HG02884 (cell line): ENCODE results near the gene PDCD11.
"Not testable (repeated sequence)": the region's sequence is repeated elsewhere in the genome, so short reads cannot be mapped to it uniquely, and the experiment has no call there.

Source experiments
- ATAC-seq: cut with Tn5 transposase; IDR thresholded peaks from one replicate; pipeline ENCODE4 v1.9.1; 2021; ENCODE audit warnings: mild to moderate bottlenecking, moderate library complexity; ENCODE audit not compliant: unreplicated experiment

Gene PDCD11

DNA sequence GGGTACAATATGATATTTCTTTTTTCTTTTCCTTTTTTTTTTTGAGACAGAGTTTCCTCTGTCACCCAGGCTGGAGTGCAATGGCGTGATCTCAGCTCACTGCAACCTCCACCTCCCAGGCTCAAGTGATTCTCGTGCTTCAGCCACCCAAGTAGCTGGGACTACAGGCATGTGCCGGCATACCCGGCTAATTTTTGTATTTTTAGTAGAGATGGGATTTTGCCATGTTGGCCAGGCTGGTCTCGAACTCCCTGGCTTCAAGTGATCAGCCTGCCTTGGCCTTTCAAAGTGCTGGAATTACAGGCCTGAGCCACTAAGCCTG, 20.7 kb downstream of the PDCD11 start:
- ATAC-seq = not testable (repeated sequence)

- ATAC-seq = no peak
These were observed 21.2 kb downstream of the PDCD11 start for GRCh38 chr10:103417601-103418000.

GRCh38 chr10:103419101-103419500, 22.7 kb downstream of the PDCD11 start:
- ATAC-seq = no peak

DNA sequence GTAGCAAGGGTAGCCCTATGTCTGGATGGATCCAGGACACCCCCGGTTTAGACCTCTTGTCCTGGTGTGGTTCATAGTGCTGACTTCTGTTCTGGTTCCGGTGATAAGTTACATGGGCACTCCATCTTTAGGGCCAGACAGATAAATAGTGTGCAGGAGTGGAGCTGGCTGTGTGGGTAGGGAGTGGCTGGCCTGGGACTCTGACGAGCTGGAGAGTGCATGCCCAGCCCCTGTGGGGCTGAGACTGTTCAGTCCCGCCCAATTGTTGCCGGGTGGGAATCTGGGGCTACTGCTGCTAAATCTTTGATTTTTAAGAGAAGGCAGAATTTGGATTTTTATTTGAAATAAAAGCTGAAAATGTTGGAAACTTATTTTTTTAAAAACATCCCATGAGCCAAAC, 27.3 kb downstream of the PDCD11 start:
- no peak for ATAC-seq

GRCh38 chr10:103427866-103428265, 31.4 kb downstream of the PDCD11 start:
- no peak for ATAC-seq

- no peak for ATAC-seq
These were observed 32.7 kb downstream of the PDCD11 start for GRCh38 chr10:103428989-103429643.

DNA sequence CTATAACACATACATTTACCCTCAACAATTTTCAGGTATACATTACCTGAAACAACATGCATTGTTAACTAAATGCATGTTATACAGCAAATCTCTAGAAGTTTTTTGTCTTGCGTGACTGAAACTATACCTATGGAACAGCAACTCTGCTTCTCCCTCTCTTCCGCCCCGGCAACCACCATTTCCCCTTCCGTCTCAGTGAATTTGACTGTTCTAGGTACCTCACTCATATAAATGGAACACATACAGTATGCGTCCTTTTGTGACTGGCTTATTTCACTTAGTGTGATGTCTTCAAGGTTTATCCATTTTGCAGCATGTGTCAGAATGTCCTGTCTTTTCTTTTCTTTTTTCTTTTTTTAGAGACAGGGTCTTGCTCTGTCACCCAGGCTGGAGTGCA, 33.2 kb downstream of the PDCD11 start:
- no peak for ATAC-seq

DNA sequence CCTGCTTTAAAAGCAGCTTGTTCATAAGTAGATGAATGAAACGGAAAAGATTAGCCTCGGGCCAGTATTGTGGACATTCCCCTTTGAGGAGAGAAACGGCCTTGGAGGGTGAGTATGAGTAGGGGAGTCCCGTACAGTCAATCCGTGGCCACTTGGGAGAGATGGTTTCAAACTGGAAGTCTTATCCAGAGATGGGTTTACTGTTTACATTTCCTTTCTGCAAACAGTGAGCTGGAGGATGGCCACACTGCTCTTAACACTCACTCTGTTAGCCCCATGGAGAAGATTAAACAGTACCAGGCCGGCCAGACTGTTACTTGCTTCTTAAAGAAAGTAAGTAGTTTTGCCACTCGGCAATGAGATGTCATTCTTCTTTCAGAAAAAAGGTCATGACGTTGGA, 35.5 kb downstream of the PDCD11 start:
- ATAC-seq = no peak

GRCh38 chr10:103433858-103434257, 37.4 kb downstream of the PDCD11 start:
- ATAC-seq = no peak

DNA sequence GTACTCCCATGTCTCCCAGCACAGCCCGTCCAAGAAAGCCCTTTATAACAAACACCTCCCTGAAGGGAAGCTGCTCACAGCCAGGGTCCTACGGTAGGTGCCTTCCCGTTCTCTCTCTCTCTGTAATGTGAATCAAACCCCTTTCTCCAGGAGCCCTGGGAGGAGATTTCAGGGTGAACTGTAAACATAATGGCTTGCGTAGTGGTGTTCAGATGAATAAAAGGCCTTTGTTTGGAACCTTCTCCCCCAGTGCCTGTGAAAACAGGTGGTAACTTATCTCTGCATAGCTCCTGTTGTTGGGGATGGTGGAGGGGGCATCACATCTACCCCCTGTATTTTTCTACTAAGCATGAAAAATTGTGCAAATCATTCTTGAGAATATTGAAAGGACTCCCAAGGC, 43.4 kb downstream of the PDCD11 start:
- no peak for ATAC-seq

- no peak for ATAC-seq
These were observed 44.0 kb downstream of the PDCD11 start for GRCh38 chr10:103440416-103440815.

- ATAC-seq = no peak
These were observed 44.8 kb downstream of the PDCD11 start for GRCh38 chr10:103441206-103441605.

DNA sequence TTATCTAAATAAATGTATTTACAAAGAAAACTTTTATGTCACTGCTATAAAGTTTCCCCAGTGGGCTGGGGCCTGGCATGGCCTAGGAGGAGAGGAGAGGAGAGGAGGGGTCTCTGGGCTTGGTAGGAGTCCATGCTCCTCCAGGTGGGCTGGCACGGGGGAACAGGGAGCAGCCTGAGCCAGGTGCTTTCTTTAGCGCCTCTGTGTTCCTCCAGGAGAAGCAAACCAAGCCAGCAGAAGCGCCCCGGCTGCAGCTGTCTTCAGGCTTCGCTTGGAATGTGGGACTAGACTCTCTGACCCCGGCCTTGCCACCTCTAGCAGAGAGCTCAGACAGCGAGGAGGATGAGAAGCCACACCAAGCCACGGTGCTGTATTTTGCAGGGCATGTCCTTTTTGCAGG, 45.2 kb downstream of the PDCD11 start:
- no peak for ATAC-seq

DNA sequence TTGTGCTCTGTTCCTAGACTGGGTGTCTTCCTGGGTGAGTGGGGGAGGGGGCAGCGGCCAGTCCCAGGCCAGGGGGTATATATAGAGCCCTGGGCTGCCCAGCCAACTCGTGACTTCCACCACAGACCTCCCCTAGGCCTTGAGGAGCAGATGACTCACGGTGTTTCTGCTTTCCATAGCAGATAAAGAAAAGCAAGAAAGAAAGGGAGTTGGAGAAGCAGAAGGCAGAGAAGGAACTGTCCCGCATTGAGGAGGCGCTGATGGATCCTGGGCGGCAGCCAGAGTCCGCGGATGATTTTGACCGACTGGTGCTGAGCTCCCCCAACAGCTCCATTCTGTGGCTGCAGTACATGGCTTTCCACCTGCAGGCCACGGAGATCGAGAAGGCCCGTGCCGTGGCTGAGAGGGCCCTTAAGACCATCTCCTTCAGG, 45.6 kb downstream of the PDCD11 start:
- ATAC-seq = no peak

DNA sequence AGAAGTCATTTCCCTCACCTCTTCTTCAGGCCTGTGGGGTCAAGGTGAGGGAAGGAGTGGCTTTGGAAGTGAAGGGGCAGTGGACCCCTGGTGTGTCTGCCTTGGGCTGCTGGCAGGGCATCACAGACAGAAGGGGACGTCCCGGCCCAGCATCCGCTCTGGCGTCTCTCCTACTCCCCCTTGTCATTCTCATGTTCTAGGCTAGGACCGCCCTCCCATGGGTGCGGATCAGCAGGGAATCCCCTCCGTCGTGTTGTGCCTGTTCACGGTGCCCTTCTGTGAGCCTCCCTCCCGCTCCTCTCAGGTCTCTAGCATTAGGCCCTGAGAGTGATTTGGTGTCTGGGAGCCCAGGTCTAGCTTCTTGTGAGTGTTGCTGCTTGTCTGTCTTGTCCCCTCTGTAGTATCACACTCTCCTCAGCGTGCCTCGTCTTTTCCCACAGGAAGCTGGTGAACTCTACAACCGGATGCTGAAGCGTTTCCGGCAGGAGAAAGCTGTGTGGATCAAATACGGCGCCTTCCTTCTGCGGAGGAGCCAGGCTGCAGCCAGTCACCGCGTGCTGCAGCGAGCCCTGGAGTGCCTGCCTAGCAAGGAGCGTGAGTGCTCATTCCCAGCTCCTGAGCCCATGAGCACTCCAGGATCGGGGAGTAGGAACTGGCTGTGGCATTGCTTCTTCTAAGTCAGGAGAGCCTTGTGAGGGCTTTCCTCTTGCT, 47.2 kb downstream of the PDCD11 start:
- ATAC-seq = no peak

DNA sequence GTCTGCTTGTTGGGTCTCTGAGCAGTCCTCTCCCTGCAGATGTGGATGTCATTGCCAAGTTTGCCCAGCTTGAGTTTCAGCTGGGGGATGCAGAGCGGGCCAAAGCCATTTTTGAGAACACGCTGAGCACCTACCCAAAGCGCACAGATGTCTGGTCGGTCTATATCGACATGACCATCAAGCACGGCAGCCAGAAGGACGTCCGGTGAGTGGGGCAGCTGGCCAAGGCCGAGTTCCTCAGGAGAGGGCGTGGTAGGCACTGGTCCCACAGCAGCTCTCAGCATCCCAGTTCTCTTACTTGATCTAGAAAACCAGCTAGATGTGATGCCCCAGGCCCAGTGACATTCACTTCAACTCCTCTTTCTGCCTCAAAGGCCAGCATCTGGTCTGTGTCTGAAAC, 48.1 kb downstream of the PDCD11 start:
- no peak for ATAC-seq

GRCh38 chr10:103445366-103445765, 48.9 kb downstream of the PDCD11 start:
- no peak for ATAC-seq

DNA sequence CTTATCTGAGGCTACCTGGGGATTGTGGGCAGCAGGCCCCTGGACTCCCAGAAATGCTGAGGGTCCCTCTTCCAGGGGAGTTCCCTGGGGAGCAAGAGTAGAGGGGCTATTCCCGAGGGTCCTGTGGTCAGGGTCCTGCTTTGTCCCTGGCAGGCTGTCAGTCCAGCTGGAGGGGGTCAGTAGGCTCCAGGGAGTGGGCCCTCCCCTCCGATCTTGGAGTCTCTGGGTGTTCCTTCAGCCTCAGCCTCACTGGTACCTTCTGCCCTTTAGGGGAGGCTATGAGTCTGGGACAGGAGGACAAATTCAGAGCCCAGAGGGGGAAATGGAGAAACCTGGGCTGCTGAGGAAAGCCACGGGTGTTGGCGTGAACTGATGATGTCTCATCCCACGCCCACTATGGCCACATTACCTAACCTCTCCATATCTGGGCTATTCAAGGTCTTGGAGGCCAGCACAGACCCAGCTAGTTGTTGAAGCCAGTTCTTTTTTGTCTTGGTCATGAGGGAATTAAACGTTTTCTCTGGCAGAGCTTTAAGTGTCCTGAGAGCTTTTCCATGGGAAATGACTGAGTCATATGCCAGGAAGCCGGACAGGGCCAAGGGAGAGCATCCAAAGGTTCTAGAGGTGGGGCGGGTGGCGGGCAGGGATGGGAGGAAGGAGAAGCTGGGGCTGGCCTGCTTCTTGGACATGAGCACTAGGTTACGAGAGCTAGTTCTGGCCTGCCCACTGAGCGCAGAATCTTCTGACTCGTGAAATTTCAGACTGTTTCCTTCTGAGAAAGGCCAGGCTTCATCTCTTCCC, 49.5 kb downstream of the PDCD11 start:
- no peak for ATAC-seq

GRCh38 chr10:103447187-103447586, 50.8 kb downstream of the PDCD11 start:
- ATAC-seq = no peak

- ATAC-seq = no peak
These were observed 52.3 kb downstream of the PDCD11 start for GRCh38 chr10:103448746-103449145.

- ATAC-seq = no peak
These were observed 53.0 kb downstream of the PDCD11 start for GRCh38 chr10:103449208-103450144.
